ENCODE measurements around the gene AUH.

The AUH gene

DNA sequence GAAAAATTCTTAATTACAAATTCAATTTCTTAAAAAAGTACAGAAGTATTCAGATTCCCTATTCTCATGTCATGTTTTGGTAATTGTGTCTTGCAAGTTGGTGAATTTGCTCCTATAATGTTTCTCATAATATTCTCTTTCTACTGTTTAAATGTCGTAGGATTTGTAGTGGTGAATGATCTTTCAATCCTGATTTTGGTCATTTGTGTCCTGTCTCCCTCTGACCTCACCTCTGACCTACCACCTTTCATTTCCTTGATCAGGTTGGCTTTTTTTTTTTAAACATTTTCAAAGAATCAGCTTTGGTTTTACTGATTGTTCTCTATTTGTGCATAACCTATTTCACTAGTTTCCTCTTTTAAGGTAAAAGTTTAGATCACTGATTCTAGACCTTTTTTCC is 102.6 kb downstream of the AUH start:
- FAIRE-seq (no peak), DNase-seq (ENCODE audit: extremely low spot score, insufficient read length, low read depth) (no peak)

DNA sequence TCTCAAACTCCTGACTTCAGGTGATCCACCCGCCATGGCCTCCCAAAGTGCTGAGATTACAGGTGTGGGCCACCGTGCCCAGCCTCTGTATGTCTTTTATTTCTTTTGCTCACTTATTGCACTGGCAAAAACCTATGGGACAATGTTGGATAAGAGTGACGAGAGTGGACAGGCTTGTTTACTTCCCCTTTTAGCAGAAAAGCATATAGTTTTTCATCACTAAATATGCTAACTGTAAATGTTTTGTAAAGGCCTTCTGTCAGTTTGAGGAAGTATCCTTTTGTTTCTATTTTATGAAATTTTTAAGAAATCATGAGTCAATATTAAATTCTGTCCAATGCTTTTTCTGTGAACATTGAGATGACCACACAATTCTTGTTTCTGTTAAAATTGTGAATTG is 103.3 kb downstream of the AUH start:
- DNase-seq (ENCODE audit: extremely low spot score, insufficient read length, low read depth) = no peak
- no peak for FAIRE-seq

DNA sequence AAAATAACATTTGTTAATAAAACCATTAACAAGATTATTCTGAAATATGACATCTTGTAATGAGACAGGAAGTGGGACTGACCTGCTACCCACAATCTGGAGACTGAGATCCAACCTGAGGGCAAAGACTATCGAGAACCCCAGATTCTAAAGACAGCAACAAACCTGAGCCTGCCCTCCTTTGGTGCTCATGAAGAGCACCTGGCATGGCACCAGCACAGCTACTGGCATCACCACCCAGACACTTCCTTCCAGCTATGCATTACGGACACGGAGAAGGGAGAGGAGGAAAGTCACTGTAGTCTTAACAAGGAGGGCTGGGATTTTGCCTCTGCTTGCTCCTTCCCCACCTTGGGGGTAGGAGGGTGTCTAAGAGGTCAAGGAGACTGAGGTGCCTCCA is 105.5 kb downstream of the AUH start:
- FAIRE-seq = no peak
- DNase-seq (ENCODE audit: extremely low spot score, insufficient read length, low read depth) = no peak

DNA sequence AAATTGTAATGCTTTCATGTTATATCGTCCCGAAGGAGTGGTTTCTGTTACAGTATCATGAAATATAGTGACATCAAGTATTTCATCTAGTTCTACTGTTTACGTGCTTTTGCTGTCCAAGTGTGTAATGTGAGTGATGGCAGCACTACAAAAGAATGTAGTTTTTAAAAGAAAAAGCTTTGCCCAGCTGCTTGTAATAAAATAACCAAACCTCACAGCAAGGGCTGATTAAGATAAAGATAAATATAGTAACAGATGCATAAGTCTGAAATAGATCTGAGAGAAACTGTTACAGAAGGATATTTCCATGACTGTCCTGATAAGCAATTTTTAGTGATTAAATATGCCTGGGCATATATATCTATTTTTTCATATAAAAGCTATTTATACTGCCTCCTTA is 106.4 kb downstream of the AUH start:
- DNase-seq (ENCODE audit: extremely low spot score, insufficient read length, low read depth) (no peak), FAIRE-seq (no peak)

DNA sequence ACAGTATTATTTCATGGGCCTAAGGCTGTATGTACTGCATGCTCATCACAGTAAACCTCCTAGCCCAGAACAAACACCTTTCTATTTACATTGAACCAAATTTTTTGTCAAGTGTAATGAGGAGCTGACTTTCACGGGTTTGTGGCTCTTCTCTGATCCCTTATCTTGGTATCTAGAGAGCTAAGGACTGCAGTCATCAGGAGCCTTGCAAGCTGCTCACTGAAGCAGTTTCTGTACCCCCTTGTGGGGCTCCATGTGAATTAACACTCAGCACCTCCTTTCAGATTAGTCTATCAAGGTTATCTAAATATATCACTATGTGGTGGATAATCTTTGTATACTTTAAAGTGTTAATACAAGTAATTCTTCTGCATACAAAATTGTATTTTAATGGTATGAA is 108.2 kb downstream of the AUH start:
- FAIRE-seq (no peak), DNase-seq (ENCODE audit: extremely low spot score, insufficient read length, low read depth) (no peak)

DNA sequence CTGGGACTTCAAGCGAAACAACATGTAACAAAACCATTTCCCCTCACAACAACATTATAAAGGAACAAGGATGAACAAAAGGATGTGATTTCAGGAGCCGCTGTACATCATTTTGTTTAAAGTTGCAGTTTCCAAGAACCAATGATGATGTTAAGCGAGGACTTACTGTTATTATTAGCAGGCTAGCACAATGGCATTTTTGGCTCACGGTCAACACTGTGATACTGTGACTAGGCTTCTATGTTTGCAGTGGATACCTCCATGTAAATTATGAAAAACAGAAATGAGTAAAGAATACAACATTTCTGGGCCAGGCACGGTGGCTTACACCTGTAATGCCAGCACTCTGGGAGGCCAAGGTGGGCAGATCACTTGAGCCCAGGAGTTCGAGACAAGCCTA is 113.0 kb downstream of the AUH start:
- FAIRE-seq (no peak), DNase-seq (ENCODE audit: extremely low spot score, insufficient read length, low read depth) (no peak)

DNA sequence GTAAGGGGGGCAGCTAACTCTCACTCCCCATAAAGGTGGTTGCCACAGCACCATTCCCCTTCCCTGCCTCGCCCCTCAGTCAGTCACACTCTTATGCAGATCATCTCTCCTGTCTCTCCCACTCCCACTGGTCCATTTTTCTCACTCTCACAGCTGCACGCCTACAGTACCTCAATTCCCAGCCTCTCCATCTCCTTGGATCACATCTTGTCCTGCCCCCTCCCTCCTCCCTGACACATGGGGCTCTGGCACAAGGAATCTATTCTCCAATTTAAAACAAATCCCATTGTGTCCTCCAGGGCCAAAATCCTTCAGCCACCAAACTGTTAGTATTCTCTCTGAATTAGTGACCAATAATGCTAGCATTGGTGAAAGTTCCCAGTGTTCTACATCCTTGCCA is 114.4 kb downstream of the AUH start:
- no peak for DNase-seq (ENCODE audit: extremely low spot score, insufficient read length, low read depth)
- no peak for FAIRE-seq

DNA sequence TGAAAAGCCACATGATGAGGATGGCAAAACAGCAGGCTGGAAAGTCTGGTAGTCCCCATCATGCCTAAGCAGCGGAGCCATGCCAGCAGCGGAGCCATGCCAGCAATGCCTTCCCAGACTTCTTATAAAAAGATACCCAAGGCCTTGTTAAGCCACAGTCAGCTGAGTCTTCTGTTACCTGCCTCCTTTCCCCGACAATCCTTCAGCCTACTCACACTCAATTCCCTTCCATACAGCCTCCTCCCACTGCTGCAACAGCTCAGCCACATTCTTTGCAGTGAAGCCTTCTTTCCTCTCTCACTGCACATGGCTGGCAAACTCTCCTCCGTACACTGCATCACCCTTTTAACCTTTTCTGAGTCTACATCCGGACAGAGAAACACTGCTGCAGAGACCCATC is 114.9 kb downstream of the AUH start:
- DNase-seq (ENCODE audit: extremely low spot score, insufficient read length, low read depth) = no peak
- no peak for FAIRE-seq

DNA sequence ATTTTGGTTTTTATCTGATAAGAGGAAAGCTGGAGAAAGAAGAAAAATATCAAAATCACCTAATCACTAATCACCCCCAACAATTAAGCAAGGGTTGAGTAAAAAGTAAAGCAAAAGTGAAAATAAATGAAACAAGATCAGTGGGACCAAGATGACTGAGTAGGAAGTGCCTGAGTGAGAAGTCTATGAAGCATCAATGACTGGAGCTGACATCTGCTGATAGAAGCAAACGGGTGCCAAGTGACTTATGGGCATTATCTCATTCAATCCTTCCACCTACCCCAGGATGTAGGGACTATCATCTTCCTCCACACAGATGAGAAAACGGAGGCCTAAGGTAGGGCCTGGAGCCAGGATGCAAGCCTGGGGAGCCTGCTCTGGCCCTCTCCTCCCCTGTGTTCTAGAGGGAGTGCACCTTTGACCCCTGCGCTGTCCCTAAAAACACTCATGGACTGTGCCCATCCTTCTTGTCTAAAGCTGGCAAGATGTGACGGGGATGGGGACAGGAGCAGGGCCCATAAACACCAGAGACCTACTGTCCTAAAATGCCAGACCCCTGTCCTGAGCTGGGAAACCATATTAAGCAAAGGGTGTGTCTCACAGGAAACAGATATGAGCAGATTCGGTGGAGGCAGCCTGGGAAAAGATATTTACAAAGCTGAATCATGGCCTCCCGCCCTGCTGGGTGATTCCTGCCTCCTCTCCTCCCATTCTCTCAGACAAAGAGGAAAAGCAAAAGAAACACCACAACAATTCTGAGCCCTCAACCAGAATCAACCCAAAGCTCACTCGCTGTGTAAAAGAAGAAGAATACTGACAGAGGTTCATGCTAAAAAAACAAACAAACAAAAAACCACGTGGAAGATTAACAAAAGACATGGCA is 116.0 kb downstream of the AUH start:
- peak; percentile 49 for FAIRE-seq
- DNase-seq (ENCODE audit: extremely low spot score, insufficient read length, low read depth) = no peak

DNA sequence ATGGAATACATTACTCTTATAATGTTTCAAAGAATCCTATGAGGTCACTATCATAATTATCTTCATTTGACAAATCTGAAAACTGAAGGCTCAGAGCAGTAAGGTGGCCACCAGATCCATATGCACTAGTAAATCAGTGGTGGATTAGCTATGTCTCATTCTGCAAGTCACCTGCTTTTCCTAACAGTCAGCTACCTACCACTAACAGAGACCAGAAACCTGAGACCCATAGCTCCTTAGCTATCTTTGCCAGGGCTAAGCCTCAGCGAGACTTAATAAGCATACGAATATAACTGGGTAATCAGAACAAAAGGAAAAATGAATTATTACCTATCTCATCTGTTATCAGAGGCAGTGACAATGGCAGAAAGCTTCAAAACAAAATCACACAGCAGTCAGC is 118.7 kb downstream of the AUH start:
- FAIRE-seq = no peak

DNA sequence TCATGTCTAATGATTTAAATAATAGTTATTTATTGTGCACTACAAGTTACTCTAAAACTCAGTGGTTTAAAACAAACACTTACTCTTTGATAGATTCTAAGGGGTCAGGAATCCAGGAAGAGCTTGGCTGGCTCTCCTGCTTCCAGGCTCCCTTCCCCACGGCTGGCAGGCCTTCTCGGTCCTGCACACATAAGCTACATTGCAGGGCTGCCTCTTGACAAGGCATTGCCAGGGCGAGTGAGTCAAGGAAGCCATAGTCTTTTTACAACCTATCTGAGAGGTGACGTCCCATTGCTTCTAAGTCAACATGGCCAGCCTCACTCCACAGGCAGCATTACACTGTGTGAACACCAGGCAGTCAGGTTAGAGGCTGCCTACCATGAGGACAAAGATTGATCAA is 119.8 kb downstream of the AUH start:
- DNase-seq (ENCODE audit: extremely low spot score, insufficient read length, low read depth) (no peak), FAIRE-seq (no peak)

More for the DNA sequence above, 118.7 kb downstream of the AUH start:
- DNase-seq (ENCODE audit: extremely low spot score, insufficient read length, low read depth) = no peak

DNA sequence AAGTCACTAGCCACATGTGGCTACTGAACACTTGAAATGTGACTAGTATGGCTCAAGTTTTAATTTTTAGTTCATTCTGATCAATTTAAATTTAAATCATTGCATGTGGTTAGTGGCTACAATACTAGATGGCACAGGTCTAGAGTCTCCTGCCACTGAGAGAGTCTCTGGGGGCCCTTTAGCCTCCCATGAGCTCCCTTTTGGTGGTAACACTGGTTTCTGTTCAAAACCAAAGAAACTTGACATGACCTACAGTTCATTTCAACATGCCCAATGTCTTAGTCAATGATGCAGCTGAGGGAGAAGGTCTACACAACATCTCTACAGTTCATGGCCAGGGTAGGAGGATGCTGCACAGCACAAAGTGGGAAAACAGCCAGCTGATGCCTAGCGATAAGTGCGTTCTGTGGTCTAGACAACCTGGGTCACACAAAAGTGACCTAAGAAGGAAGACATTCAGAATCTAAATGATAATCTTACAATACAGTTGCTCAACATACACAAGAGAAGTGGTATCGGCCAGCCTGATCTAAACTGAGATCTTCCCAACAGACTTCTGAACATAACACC is 121.0 kb downstream of the AUH start:
- DNase-seq (ENCODE audit: extremely low spot score, insufficient read length, low read depth) (no peak), FAIRE-seq (no peak)

DNA sequence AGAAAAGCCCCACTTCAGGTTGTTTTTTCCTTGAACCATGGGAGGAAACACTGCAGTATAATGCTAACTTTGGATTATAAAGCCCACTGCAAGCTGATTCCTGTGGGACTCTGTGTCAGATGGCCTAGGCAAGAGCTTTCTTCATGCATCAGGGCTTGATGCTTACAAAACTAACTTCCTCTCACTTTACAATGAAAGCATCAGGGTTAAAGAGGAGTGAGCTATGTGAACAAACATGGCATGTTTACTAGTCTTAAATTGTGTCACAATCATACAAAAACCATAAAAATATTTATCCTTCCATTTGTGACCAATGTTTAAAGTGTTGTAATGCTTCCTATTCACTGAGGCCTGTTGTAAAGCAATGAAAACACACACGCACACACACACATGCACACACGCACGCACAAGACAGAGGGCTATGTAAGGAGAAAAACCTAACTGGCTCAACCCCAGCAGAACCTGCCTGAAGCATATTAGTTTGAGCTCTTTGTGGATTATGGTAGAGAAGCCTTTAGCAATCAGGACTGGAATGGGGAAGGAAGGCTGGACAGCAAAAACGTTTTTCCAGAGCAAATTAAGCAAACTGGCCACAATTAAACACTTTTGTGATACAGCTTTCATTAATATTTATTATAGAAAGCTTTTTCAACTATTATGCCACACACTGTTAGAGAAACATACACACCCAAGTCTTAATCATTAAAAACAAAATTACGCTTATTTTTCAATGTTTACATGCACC is 122.2 kb downstream of the AUH start:
- FAIRE-seq (no peak), DNase-seq (ENCODE audit: extremely low spot score, insufficient read length, low read depth) (no peak)

DNA sequence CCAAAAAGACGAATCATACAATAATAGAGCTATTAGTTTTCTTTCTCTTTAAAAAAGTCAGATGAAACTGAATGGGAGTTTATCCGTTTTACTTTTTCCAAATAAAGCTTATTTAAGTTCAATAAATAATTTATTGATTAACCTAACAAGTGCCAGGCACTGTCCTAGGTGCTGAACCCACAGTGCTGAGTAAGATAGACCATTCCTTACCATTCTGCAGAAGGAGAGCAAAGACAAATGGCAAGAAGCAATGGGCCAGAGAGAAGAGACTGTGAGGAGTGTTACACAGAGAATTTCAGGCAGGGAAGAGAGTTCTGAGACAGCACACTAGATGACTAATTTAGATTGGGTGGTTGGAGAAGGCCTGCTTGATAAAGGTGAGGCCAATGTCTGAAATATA is 127.2 kb downstream of the AUH start:
- FAIRE-seq = no peak
- DNase-seq (ENCODE audit: extremely low spot score, insufficient read length, low read depth) = no peak

DNA sequence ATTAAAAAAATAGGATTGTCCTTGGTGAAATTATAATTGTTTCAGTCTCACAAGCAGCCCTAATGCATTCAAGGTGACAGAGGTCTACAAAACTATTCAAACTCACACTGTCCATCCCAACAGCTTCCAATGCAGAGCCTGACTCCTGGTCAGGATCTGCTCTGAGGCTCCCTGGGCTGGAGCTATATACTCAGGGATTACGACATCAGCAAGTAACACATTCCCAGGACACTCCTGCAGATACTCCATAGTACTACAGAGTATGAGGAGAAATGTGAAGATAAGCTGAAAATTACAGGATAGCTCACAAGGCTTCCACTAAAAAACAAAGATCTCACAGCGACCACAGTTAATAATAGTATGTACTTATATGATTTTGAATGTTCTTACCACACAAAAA is 130.1 kb downstream of the AUH start:
- no peak for FAIRE-seq
- DNase-seq (ENCODE audit: extremely low spot score, insufficient read length, low read depth) = no peak

DNA sequence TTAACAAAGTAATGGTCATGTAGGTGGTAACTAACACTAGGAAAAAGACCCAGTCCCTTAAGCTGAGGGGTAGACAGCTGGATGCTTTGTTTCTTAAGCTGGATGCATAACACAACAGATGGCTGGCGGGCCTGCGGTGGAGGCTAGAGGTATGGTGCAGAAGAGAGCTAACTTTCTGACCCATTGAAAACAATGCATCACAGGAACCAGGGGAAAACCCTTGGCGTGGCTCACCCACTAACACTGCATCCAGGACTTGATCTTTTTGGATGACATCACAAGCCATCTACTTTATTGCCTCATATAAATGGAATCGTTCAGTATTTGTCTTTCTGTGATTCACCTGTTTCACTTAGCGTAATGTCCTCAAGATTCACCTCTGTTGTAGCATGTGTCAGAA is 138.7 kb downstream of the AUH start:
- FAIRE-seq (no peak), DNase-seq (ENCODE audit: extremely low spot score, insufficient read length, low read depth) (no peak)

DNA sequence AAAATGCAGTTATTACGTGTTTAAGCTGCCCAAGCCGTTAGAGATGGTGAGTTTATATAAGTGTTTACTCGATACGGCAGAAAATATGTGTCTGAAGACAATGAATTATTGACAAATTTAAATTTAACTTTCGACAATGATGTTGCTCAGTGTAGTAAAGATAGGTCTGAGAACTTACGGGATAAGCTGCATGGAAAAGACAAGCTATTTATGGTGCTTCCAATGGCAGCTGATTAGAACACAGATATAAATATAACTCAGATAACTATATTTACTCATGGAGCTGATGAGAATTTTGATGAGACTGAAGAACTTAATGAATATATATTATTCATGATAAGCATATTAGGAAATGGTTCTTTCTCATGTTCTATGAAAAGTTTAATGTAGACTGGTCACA is 139.3 kb downstream of the AUH start:
- DNase-seq (ENCODE audit: extremely low spot score, insufficient read length, low read depth) (no peak), FAIRE-seq (no peak)

DNA sequence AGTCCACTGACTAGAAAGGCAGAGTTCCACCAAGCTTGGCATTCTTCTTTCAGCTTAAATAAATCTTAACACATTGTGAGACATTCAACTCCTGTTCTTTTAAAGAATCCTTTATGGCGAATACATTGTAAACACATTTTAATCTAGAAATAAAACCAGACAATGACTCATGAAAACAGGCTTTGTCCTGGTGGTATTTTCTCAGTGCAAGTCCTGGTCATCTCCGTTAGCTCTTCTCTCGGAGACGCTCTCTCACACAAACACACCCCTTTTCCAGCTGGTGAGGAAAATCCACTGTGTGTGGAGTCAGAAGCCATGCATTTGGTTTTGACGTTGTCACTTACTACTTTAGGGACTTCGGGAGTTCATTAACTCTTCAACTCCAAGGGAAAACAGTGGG is 140.4 kb downstream of the AUH start:
- DNase-seq (ENCODE audit: extremely low spot score, insufficient read length, low read depth) (no peak), FAIRE-seq (no peak)

DNA sequence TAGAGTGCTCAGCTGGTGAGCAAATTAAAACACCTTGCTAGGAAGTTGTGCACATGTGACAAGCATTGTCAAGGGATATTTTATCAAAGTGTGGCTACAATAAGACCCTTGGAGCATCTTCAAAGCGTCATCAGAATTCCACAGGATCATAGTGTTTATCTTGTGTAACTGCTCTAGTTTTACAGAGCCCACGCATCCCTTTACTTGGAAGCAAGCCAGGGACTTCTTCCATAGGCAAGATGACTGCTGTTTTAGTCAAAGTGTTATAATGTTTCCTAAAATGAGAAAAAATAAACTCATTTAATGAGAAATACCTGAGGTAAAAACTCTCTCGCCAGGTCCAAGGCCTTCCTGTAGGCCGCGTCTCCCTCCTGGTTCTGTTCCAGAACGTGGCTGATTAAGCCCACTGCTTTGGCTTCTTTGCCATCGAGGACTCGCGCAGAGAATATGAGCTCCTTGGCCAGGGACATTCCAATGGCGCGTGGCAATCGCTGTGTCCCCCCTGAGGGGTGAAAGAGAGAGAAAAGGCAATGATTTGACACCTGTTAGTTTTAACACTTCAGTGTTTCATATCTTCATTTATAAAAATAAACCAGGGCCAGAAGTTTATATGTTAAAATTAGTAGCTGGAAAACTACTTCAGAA is 141.1 kb downstream of the AUH start:
- DNase-seq (ENCODE audit: extremely low spot score, insufficient read length, low read depth) (no peak), FAIRE-seq (no peak)

DNA sequence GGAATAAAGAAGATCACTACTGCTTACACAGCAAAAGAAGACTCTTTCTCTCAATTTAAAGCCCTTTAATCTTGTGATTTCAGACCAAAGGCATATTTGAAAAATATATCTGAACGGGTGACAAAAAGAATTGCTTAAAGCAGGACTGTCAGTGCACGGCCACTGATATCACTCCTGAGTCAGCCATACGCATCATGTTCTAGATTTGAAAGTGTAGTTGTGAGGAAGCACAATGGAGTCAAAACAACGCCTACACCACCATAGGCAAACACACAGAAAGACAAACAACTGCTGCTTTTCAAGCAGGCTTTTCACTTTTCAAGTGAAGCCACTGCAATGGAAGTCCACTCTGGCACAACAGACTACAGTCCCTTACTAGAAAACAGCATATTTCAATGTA is 141.7 kb downstream of the AUH start:
- no peak for DNase-seq (ENCODE audit: extremely low spot score, insufficient read length, low read depth)
- no peak for FAIRE-seq

DNA sequence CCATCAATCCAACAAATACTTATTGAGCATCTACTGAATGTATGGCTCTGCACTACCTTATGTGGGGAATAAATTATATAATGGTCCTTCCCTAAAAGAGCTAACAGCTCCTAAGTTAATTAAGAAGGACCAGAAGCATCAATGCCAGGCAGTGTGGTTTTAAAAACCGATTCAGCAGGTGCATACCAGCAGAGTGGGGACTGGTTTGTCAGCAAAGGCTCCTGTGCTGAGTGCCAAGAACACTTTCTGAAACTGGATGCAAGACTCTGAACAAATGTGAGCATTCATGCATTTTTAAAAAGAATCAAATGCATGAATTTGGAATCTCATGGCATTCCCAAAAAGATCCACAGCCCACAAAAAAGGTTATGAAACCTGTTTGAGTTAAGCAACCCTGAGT is 142.2 kb downstream of the AUH start:
- DNase-seq (ENCODE audit: extremely low spot score, insufficient read length, low read depth) (no peak), FAIRE-seq (no peak)

All from GM18507 (cell line).